ENCODE data around the gene ZNF784.

GRCh38 chr19:55603115-55603514, 21.3 kb downstream of the ZNF784 start:
- TF ChIP-seq, protein P1, sequence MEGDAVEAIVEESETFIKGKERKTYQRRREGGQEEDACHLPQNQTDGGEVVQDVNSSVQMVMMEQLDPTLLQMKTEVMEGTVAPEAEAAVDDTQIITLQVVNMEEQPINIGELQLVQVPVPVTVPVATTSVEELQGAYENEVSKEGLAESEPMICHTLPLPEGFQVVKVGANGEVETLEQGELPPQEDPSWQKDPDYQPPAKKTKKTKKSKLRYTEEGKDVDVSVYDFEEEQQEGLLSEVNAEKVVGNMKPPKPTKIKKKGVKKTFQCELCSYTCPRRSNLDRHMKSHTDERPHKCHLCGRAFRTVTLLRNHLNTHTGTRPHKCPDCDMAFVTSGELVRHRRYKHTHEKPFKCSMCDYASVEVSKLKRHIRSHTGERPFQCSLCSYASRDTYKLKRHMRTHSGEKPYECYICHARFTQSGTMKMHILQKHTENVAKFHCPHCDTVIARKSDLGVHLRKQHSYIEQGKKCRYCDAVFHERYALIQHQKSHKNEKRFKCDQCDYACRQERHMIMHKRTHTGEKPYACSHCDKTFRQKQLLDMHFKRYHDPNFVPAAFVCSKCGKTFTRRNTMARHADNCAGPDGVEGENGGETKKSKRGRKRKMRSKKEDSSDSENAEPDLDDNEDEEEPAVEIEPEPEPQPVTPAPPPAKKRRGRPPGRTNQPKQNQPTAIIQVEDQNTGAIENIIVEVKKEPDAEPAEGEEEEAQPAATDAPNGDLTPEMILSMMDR (IDR thresholded peaks at IDR 0.05): no peak
- TF ChIP-seq EP300 (IDR thresholded peaks at IDR 0.05) (no peak), POLR2A (IDR thresholded peaks at IDR 0.05) (no peak)
